Left ventricle myocardium inferior (tissue), 1 donor: ENCODE data around the gene FAM53A. TPM values are rescaled to one million over a fixed set of nuclear protein-coding genes. Genes with fewer than 3 reads are reported as not detected.
"Not testable (repeated sequence)": the region's sequence is repeated elsewhere in the genome, so short reads cannot be mapped to it uniquely, and the experiment has no call there.

Experiments
- DNase-seq: peaks from one replicate; pipeline ENCODE4 v3.0.0-alpha.2; 2020
- H3K27ac ChIP-seq: fragments of 200-600 bp; replicated peaks from 2 replicates; pipeline ENCODE4 v1.8.0; 2021
- H3K27me3 ChIP-seq: fragments of 200-600 bp; 2 replicates; pipeline ENCODE4 v1.8.0; 2021; ENCODE audit warnings: low read depth
- H3K36me3 ChIP-seq: fragments of 200-600 bp; 2 replicates; pipeline ENCODE4 v1.8.0; 2021
- H3K4me1 ChIP-seq: fragments of 200-600 bp; 2 replicates; pipeline ENCODE4 v1.8.0; 2021
- H3K4me3 ChIP-seq: fragments of 200-600 bp; 2 replicates; pipeline ENCODE4 v1.8.0; 2021; ENCODE audit warnings: mild to moderate bottlenecking, moderate library complexity
- H3K9me3 ChIP-seq: fragments of 200-600 bp; replicated peaks from 2 replicates; pipeline ENCODE4 v1.8.0; 2021
- CTCF ChIP-seq: fragments of 200-600 bp; IDR thresholded peaks from 2 replicates; pipeline ENCODE4 v1.8.0; 2021; ENCODE audit warnings: antibody characterized with exemption, mild to moderate bottlenecking, borderline replicate concordance
- intact Hi-C: fragments of 100-400 bp; cut with micrococcal nuclease; formaldehyde crosslinking; loops from one replicate; pipeline ENCODE4 v1.11.0; 2022
- total RNA-seq: library from RNA; stranded (reverse); fragmentation: NEBNext Ultra II Directional; extraction: Animal tissue kit (Norgen Biotek cat#: 25700); gene quantifications from one replicate; pipeline ENCODE4 v1.2.1, GENCODE V29; 2021
- donor health status: DM: no; HTN: yes; CAD: no; lungs with severe emphysema.

The FAM53A gene
- total RNA-seq, 1 donor from 2014 or later, result 0.71 TPM

DNA sequence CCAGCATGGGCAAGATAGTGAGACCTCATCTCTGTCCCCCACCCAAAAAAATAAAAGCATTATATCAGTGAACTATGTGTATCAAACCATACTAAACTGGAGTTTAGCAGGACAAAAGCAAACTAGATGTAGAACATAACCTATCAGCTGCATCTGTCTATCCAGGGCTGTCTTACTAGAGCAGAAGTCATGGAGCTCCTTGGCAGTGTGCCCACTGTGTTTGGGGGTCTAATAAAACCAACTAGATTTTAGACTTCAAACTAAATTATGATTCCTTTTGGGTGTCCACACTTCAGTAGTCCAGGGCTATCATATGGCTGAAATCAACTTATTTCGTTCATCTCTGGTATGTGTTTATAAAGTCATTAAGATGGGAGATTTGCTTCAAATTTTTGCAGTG lies 19.8 kb upstream of the FAM53A start:
- H3K36me3 ChIP-seq, result peaks cover 44% of the 10 kb centered on the region
- no peak overlapping the region for H3K4me3 ChIP-seq
- no peaks in the 10 kb centered on the region for H3K27me3 ChIP-seq
- TF ChIP-seq CTCF, result no peak
- no peaks in the 10 kb centered on the region for H3K9me3 ChIP-seq
- intact Hi-C loops, result no loop called here
- no peak for DNase-seq
- no peaks in the 10 kb centered on the region for H3K4me1 ChIP-seq
- no peak overlapping the region for H3K27ac ChIP-seq

DNA sequence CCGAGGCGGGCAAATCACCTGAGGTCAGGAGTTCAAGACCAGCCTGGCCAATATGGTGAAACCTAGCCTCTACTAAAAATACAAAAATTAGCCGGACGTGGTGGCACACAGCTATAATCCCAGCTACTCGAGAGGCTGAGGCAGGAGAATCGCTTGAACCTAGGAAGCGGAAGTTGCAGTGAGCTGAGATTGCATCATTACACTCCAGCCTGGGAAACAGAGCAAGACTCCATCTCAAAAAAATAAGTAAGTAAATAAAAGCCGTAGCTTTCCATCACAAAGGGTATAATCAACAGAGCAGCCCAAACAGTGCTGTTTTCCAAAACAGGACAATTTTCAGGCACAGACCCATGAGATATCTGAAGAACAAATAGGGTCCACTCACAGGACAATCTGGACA lies 17.6 kb upstream of the FAM53A start:
- H3K4me3 ChIP-seq, DNase-seq, H3K9me3 ChIP-seq, H3K27ac ChIP-seq, intact Hi-C loops, H3K4me1 ChIP-seq, H3K27me3 ChIP-seq: not testable (repeated sequence)
- H3K36me3 ChIP-seq, result peaks cover 66% of the 10 kb centered on the region

DNA sequence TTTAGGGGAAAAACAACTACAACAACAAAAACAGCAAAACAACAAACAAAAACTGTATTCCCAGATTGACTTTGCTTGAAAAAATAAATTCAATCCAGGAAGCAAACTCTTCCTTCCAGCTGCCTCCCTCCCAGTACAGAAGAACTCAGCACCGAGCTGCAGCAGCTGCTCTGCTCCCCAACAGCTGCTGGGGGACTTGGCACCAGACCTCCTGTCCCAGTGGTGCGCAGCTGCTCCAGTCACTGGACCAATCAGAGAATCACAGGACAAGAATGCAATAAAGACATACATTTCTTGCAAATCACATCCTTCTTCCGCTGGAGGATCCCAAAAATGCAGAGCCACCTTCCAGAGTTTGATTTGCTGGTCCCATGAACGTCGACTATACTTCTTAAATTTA lies 11.8 kb upstream of the FAM53A start:
- Histone ChIP-seq H3K4me3 (no peak overlapping the region), H3K9me3 (no peaks in the 10 kb centered on the region), H3K36me3 (peaks cover 92% of the 10 kb centered on the region), H3K27me3 (no peaks in the 10 kb centered on the region), H3K27ac (no peak overlapping the region), H3K4me1 (no peaks in the 10 kb centered on the region)
- no peak for TF ChIP-seq CTCF
- intact Hi-C loops, result no loop called here
- DNase-seq, result no peak

DNA sequence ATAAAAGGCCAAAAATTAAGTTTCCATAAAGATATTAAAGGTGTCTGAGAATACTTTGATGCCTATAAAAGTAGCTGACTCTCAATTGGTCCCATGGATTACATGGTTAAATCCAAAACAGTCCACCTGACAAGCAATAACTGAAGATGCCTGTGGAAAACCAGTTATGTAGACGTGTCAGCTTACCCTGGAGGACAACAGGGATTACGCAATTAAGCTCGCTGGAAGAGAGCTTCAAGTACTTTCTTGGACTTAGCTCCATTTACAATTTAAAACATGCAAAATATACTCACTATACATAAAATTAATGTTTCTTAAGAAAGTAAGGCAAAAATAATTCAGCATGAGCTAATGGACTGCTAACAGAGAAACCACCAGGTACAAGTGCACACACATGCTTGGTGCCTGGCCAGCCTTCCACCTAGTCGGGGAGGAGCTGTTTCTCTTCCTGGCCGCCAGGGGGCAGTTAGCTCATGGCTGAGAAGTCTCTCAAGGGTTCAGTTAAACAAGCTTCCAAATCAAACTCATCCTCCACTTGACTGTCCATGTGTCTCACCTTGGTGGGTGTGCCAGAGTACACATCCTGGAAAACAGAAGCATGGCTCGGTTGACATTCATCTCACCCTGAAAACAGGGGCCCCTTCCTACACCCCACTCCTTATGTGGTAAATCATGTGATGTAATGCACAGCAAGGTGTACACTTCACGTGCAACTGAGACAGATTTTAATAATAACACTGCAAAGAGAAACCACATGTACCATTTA lies 9.2 kb upstream of the FAM53A start:
- H3K36me3 ChIP-seq, result peaks cover 76% of the 10 kb centered on the region
- TF ChIP-seq CTCF, result peak; percentile 93
- H3K9me3 ChIP-seq, result no peaks in the 10 kb centered on the region
- intact Hi-C loops, result loop anchor here (5.0 kb wide), 1 partner anchor 34 kb away; no protein-coding TSS in a partner anchor
- H3K4me3 ChIP-seq, result no peak overlapping the region
- no peaks in the 10 kb centered on the region for H3K4me1 ChIP-seq
- no peaks in the 10 kb centered on the region for H3K27me3 ChIP-seq
- H3K27ac ChIP-seq, result no peak overlapping the region
- peak; percentile 58 for DNase-seq

DNA sequence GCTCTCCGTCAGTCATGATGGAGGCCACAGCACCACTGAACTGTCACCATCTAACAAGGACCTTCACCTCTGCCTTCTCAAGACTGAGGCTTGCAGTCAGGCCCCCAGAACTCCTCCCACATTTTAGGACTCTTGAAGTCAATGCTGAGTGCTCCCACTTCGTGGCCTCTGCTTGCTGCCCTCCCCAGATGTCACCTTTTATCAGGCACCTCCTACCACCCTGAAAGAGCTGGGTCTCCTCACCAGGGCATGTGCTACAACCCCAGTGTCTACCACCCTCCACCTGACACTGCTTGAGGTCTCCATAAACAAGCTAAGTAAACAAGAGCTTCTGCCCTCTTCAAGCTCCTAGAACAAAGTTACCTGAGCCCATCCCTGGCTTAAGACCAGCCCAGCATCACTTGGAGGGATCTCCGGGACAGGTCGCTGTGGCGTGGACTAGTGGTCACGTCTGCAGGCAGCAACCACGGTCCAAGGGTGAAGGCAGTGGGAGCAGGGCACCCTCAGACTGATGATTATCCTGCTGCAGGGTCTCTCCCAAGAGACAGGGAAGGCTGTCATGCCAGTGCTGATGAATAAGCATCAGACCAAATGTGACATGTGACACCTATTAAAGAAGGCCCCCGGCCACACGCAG lies 7.7 kb upstream of the FAM53A start:
- Histone ChIP-seq H3K27ac (no peak overlapping the region), H3K4me1 (no peaks in the 10 kb centered on the region), H3K27me3 (no peaks in the 10 kb centered on the region), H3K4me3 (no peak overlapping the region), H3K9me3 (no peaks in the 10 kb centered on the region), H3K36me3 (peaks cover 61% of the 10 kb centered on the region)
- intact Hi-C loops, result loop anchor here (5.0 kb wide), 1 partner anchor 35 kb away; no protein-coding TSS in a partner anchor
- no peak for TF ChIP-seq CTCF
- DNase-seq, result no peak

GRCh38 chr4:1690698-1691097 lies 6.6 kb upstream of the FAM53A start:
- intact Hi-C loops, result loop anchor here (5.0 kb wide), 1 partner anchor 37 kb away; no protein-coding TSS in a partner anchor
- peaks cover 50% of the 10 kb centered on the region for H3K36me3 ChIP-seq
- no peak for TF ChIP-seq CTCF

More at GRCh38 chr4:1690698-1691097, 6.6 kb upstream of the FAM53A start:
- H3K27me3 ChIP-seq, result no peaks in the 10 kb centered on the region
- H3K9me3 ChIP-seq, result no peaks in the 10 kb centered on the region
- DNase-seq, result no peak
- no peak overlapping the region for H3K4me3 ChIP-seq
- H3K27ac ChIP-seq, result no peak overlapping the region
- no peaks in the 10 kb centered on the region for H3K4me1 ChIP-seq
